ENCODE results near the gene LARP6.
"Not testable (repeated sequence)": the region's sequence is repeated elsewhere in the genome, so short reads cannot be mapped to it uniquely, and the experiment has no call there.

Gene LARP6

DNA sequence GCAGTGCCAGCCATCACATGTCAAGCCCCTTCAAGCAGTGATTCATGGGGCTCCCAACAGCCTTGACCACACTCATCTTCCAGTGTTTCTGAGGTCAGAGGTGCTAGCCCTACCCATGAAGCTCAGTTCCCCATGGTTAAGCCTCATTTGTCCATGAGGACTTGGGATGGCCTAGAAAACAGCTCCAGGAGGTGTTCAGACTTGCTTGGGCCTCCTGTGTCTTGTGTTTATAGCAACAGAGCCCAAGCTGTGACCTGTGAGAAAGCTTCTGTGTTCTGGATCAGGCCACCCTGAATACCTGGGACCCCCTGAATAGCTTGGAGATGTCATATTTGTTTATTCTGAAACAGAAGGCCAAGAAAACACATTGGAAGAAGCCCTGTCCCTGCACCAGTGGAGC, 36.7 kb downstream of the LARP6 start:
- Histone ChIP-seq H3K9ac (ENCODE audit: low read length) (no peak overlapping the region), H3K36me3 (replicated peaks; ENCODE audit: low read depth, low read length) (no peaks in the 10 kb centered on the region), H3K27ac (ENCODE audit: low read length) (no peak overlapping the region), H3K4me3 (ENCODE audit: low read length) (no peak overlapping the region), H2AFZ (ENCODE audit: low read depth, low read length) (no peak overlapping the region), H3K27me3 (ENCODE audit: low read depth, low read length) (peaks cover 7% of the 10 kb centered on the region; the same call in 1 of the 2 replicates), H3K9me3 (ENCODE audit: insufficient read depth, low read length) (no peaks in the 10 kb centered on the region), H3K4me2 (ENCODE audit: low read length) (no peak overlapping the region), H3K4me1 (ENCODE audit: low read length) (no peaks in the 10 kb centered on the region), H3K79me2 (ENCODE audit: low read length) (no peaks in the 10 kb centered on the region), H4K20me1 (ENCODE audit: insufficient read depth, low read length) (no peaks in the 10 kb centered on the region)
- no peak for TF ChIP-seq EZH2phosphoT487 (IDR thresholded peaks at IDR 0.05; ENCODE audit: low read depth)
- TF ChIP-seq, protein P1, sequence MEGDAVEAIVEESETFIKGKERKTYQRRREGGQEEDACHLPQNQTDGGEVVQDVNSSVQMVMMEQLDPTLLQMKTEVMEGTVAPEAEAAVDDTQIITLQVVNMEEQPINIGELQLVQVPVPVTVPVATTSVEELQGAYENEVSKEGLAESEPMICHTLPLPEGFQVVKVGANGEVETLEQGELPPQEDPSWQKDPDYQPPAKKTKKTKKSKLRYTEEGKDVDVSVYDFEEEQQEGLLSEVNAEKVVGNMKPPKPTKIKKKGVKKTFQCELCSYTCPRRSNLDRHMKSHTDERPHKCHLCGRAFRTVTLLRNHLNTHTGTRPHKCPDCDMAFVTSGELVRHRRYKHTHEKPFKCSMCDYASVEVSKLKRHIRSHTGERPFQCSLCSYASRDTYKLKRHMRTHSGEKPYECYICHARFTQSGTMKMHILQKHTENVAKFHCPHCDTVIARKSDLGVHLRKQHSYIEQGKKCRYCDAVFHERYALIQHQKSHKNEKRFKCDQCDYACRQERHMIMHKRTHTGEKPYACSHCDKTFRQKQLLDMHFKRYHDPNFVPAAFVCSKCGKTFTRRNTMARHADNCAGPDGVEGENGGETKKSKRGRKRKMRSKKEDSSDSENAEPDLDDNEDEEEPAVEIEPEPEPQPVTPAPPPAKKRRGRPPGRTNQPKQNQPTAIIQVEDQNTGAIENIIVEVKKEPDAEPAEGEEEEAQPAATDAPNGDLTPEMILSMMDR (IDR thresholded peaks at IDR 0.05; ENCODE audit: low read depth, low read length) = no peak

- no peak overlapping the region for H3K4me2 ChIP-seq (ENCODE audit: low read length)
Measured at GRCh38 chr15:70815604-70816003, 38.4 kb downstream of the LARP6 start.

DNA sequence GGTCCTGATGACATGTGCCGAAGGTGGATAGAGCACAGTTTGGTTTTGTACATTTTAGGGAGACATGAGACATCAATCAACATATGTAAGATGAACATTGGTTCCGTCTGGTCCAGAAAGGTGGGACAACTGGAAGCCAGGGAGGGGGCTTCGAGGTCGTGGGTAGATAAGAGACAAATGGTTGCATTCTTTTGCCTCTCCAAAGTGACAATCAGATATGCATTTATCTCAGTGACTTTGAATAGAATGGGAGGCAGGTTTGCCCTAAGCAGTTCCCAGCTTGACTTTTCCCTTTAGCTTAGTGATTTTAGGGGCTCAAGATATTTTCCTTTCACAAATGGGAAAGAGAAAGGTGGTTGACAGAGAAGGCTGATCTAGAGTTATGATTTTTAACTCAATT, 38.9 kb downstream of the LARP6 start:
- H3K4me2 ChIP-seq (ENCODE audit: low read length); H3K27me3 ChIP-seq (ENCODE audit: low read depth, low read length); H3K36me3 ChIP-seq (replicated peaks; ENCODE audit: low read depth, low read length); H3K9me3 ChIP-seq (ENCODE audit: insufficient read depth, low read length); H3K4me3 ChIP-seq (ENCODE audit: low read length); H2AFZ ChIP-seq (ENCODE audit: low read depth, low read length); H4K20me1 ChIP-seq (ENCODE audit: insufficient read depth, low read length); H3K4me1 ChIP-seq (ENCODE audit: low read length); H3K9ac ChIP-seq (ENCODE audit: low read length); H3K27ac ChIP-seq (ENCODE audit: low read length); H3K79me2 ChIP-seq (ENCODE audit: low read length): not testable (repeated sequence)

More at GRCh38 chr15:70815604-70816003, 38.4 kb downstream of the LARP6 start:
- TF ChIP-seq, protein P1 (IDR thresholded peaks at IDR 0.05; ENCODE audit: low read depth, low read length) = no peak
- TF ChIP-seq EZH2phosphoT487 (IDR thresholded peaks at IDR 0.05; ENCODE audit: low read depth) = no peak
- H3K36me3 ChIP-seq (replicated peaks; ENCODE audit: low read depth, low read length) = no peaks in the 10 kb centered on the region
- no peaks in the 10 kb centered on the region for H3K4me1 ChIP-seq (ENCODE audit: low read length)
- H3K4me3 ChIP-seq (ENCODE audit: low read length) = no peak overlapping the region
- H3K27me3 ChIP-seq (ENCODE audit: low read depth, low read length) = peaks cover 7% of the 10 kb centered on the region; the same call in 1 of the 2 replicates
- no peak overlapping the region for H3K27ac ChIP-seq (ENCODE audit: low read length)
- no peaks in the 10 kb centered on the region for H4K20me1 ChIP-seq (ENCODE audit: insufficient read depth, low read length)
- no peak overlapping the region for H3K9ac ChIP-seq (ENCODE audit: low read length)
- no peak overlapping the region for H2AFZ ChIP-seq (ENCODE audit: low read depth, low read length)
- H3K9me3 ChIP-seq (ENCODE audit: insufficient read depth, low read length) = no peaks in the 10 kb centered on the region
- no peaks in the 10 kb centered on the region for H3K79me2 ChIP-seq (ENCODE audit: low read length)

DNA sequence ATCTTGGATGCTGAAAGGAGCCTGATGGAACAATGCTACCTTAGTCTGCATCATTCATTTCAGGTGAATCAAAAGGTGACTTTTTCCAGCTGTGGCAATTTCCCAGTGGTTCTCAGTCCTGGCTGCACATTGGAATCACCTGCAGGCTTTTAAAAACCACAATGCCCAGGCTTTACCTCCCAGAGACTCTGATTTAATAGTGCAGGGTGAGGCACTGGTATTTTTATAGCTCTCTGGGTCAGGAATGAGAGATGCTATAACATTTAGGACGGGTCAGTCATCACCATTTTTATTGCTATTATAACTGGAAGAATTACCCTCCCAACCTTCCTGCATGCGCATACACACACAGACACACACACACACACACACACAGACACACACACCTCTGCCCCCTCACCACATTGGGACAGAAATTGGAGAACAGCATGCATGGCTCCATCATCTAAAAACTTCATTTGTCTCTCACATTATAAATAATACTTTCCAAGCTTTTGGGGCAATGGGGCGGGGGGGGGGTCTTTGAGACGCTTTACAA, 41.1 kb downstream of the LARP6 start:
- H3K36me3 ChIP-seq (replicated peaks; ENCODE audit: low read depth, low read length) = no peaks in the 10 kb centered on the region
- no peak overlapping the region for H3K27ac ChIP-seq (ENCODE audit: low read length)
- no peak overlapping the region for H2AFZ ChIP-seq (ENCODE audit: low read depth, low read length)
- H3K9me3 ChIP-seq (ENCODE audit: insufficient read depth, low read length) = no peaks in the 10 kb centered on the region
- TF ChIP-seq, protein P1 (IDR thresholded peaks at IDR 0.05; ENCODE audit: low read depth, low read length) = no peak
- TF ChIP-seq EZH2phosphoT487 (IDR thresholded peaks at IDR 0.05; ENCODE audit: low read depth) = no peak
- H3K4me1 ChIP-seq (ENCODE audit: low read length) = no peaks in the 10 kb centered on the region
- no peaks in the 10 kb centered on the region for H3K79me2 ChIP-seq (ENCODE audit: low read length)
- H3K27me3 ChIP-seq (ENCODE audit: low read depth, low read length) = peaks cover 7% of the 10 kb centered on the region; the same call in 1 of the 2 replicates
- no peak overlapping the region for H3K4me3 ChIP-seq (ENCODE audit: low read length)
- H3K9ac ChIP-seq (ENCODE audit: low read length) = no peak overlapping the region
- H4K20me1 ChIP-seq (ENCODE audit: insufficient read depth, low read length) = no peaks in the 10 kb centered on the region
- H3K4me2 ChIP-seq (ENCODE audit: low read length) = no peak overlapping the region
